H1 (cell line): ENCODE results near the gene ARL6IP4. TPM values are rescaled to one million over a fixed set of nuclear protein-coding genes. Genes with fewer than 3 reads are reported as not detected.
A peak's percentile ranks its signal among the peaks of the same experiment; 100 is the strongest.

Experiments
- CTCF ChIA-PET: fragments of 300-600 bp; sonication (Branson Sonifier 250); formaldehyde crosslinking; loops from one replicate; lab custom pipeline; 2021; ENCODE audit not compliant: partially characterized antibody; lab: Charles Lee
- POLR2A ChIA-PET: fragments of 300-600 bp; sonication (Branson Sonifier 250); formaldehyde crosslinking; loops from one replicate; lab custom pipeline; 2021; ENCODE audit warnings: inconsistent platforms; ENCODE audit not compliant: partially characterized antibody; lab: Charles Lee
- DNase-seq, 2 experiments: peaks; one replicate each; pipeline versions ENCODE4 v3.0.0 to v3.0.0-alpha.2; 2010 to 2022; ENCODE audit warnings: low spot score in 2 of 2, low read depth in 1 of 2, mixed read lengths in 1 of 2
- FAIRE-seq: peaks from 2 replicates; lab custom pipeline; 2011; peaks lifted over from hg19 to GRCh38; lab: Jason Lieb, UNC
- H2AFZ ChIP-seq: 2 replicates; pipeline ENCODE4 v1.8.1; 2012; ENCODE audit warnings: low read length, inconsistent platforms
- H2AK5ac ChIP-seq: 2 replicates; pipeline ENCODE4 v1.6.1; 2013; ENCODE audit warnings: low read depth, low read length
- H2BK120ac ChIP-seq: replicated peaks from 2 replicates; pipeline ENCODE3; 2013; ENCODE audit warnings: low read depth, low read length, inconsistent platforms
- H2BK12ac ChIP-seq: 2 replicates; pipeline ENCODE4 v1.6.1; 2013; ENCODE audit warnings: low read depth, low read length
- H2BK15ac ChIP-seq: 2 replicates; pipeline ENCODE4 v1.6.1; 2013; ENCODE audit warnings: low read length
- H2BK20ac ChIP-seq: 2 replicates; pipeline ENCODE4 v1.6.1; 2013; ENCODE audit warnings: low read length
- H2BK5ac ChIP-seq: 2 replicates; pipeline ENCODE4 v1.6.1; 2013; ENCODE audit warnings: low read depth, low read length
- H3K14ac ChIP-seq: 2 replicates; pipeline ENCODE4 v1.6.1; 2013; ENCODE audit warnings: inconsistent platforms; ENCODE audit not compliant: insufficient read length
- H3K18ac ChIP-seq: 2 replicates; pipeline ENCODE4 v1.6.1; 2013; ENCODE audit warnings: low read length; ENCODE audit errors: extremely low read depth
- H3K23ac ChIP-seq: 2 replicates; pipeline ENCODE4 v1.6.1; 2013; ENCODE audit warnings: inconsistent platforms; ENCODE audit not compliant: insufficient read length
- H3K23me2 ChIP-seq: 2 replicates; pipeline ENCODE4 v1.6.1; 2013; ENCODE audit warnings: low read depth, low read length
- H3K27ac ChIP-seq: 2 replicates; pipeline ENCODE4 v1.6.1; 2011; ENCODE audit warnings: low read depth, low read length, inconsistent platforms
- H3K27me3 ChIP-seq, 4 experiments: replicated peaks in 1 of 4; 1 replicate in 1 of 4; 2 replicates in 3 of 4; pipeline versions ENCODE4 v1.6.1 to v1.8.1; 2011 to 2013; ENCODE audit warnings: low read length in 3 of 4, mild to moderate bottlenecking in 3 of 4, inconsistent platforms in 2 of 4, mixed read lengths in 2 of 4, moderate library complexity in 1 of 4; ENCODE audit not compliant: control insufficient read depth in 3 of 4, insufficient read depth in 3 of 4; ENCODE audit errors: extremely low read depth in 1 of 4
- H3K36me3 ChIP-seq, 4 experiments: 2 replicates each; pipeline versions ENCODE4 v1.6.1 to v1.8.1; 2011 to 2013; ENCODE audit warnings: mild to moderate bottlenecking in 4 of 4, low read length in 3 of 4, moderate library complexity in 2 of 4, control low read depth in 1 of 4, inconsistent platforms in 1 of 4; ENCODE audit not compliant: insufficient read depth in 4 of 4, control insufficient read depth in 2 of 4
- H3K4ac ChIP-seq: replicated peaks from 2 replicates; pipeline ENCODE3; 2013; ENCODE audit warnings: low read length, low read depth, mixed read lengths, inconsistent platforms; ENCODE audit not compliant: insufficient read length
- H3K4me1 ChIP-seq, 4 experiments: replicated peaks in 1 of 4; 1 replicate in 1 of 4; 2 replicates in 3 of 4; pipeline versions ENCODE4 v1.6.1 to v1.8.1; 2011 to 2013; ENCODE audit warnings: low read length in 3 of 4, inconsistent platforms in 2 of 4, mixed read lengths in 1 of 4; ENCODE audit not compliant: insufficient read depth in 4 of 4, control insufficient read depth in 3 of 4
- H3K4me2 ChIP-seq, 2 experiments: 2 replicates each; pipeline versions ENCODE4 v1.6.1 to v1.8.1; 2011 to 2013; ENCODE audit warnings: low read depth in 2 of 2, low read length in 2 of 2, control low read depth in 1 of 2, inconsistent platforms in 1 of 2, mild to moderate bottlenecking in 1 of 2; ENCODE audit not compliant: insufficient read depth in 1 of 2
- H3K4me3 ChIP-seq, 4 experiments: fragments of 200-600, 300-600 bp in 1 of 4; sonication (generic), shearing (Covaris generic), sonication (Bioruptor Twin) in 1 of 4; 2 replicates each; pipeline versions ENCODE4 v1.5.1 to v1.8.1; 2011 to 2016; ENCODE audit warnings: low read length in 4 of 4, low read depth in 3 of 4, control low read depth in 2 of 4, inconsistent platforms in 2 of 4, mild to moderate bottlenecking in 2 of 4, mixed read lengths in 1 of 4, moderate library complexity in 1 of 4; ENCODE audit not compliant: insufficient read depth in 2 of 4; ENCODE audit errors: extremely low read depth in 1 of 4
- H3K56ac ChIP-seq: replicated peaks from 2 replicates; pipeline ENCODE3; 2013; ENCODE audit warnings: low read depth, mild to moderate bottlenecking, mixed read lengths, low read length, inconsistent platforms; ENCODE audit not compliant: insufficient read length
- H3K79me1 ChIP-seq: 2 replicates; pipeline ENCODE4 v1.6.1; 2013; ENCODE audit warnings: low read depth, low read length, control low read depth
- H3K79me2 ChIP-seq, 2 experiments: 2 replicates each; pipeline versions ENCODE4 v1.6.1 to v1.8.1; 2012 to 2013; ENCODE audit warnings: low read length in 2 of 2, mild to moderate bottlenecking in 2 of 2, inconsistent platforms in 1 of 2; ENCODE audit not compliant: insufficient read depth in 2 of 2, control insufficient read depth in 1 of 2
- H3K9ac ChIP-seq, 4 experiments: replicated peaks in 1 of 4; 1 replicate in 1 of 4; 2 replicates in 3 of 4; pipeline versions ENCODE4 v1.6.1 to v1.8.1; 2011 to 2013; ENCODE audit warnings: low read depth in 3 of 4, low read length in 3 of 4, control low read depth in 2 of 4, mild to moderate bottlenecking in 2 of 4, moderate library complexity in 2 of 4, inconsistent platforms in 1 of 4; ENCODE audit errors: extremely low read depth in 1 of 4
- H3K9me3 ChIP-seq, 2 experiments: 2 replicates each; pipeline versions ENCODE4 v1.6.1 to v1.8.1; 2012 to 2013; ENCODE audit warnings: mild to moderate bottlenecking in 2 of 2, moderate library complexity in 2 of 2, control low read depth in 1 of 2, inconsistent platforms in 1 of 2, low read depth in 1 of 2, low read length in 1 of 2, mixed read lengths in 1 of 2; ENCODE audit not compliant: insufficient read depth in 2 of 2
- H4K20me1 ChIP-seq, 2 experiments: replicated peaks in 1 of 2; 2 replicates each; pipeline versions ENCODE3 to v1.8.1; 2011 to 2013; ENCODE audit warnings: inconsistent platforms in 2 of 2, low read length in 2 of 2, mild to moderate bottlenecking in 1 of 2; ENCODE audit not compliant: insufficient read depth in 2 of 2, control insufficient read depth in 1 of 2
- H4K5ac ChIP-seq: 2 replicates; pipeline ENCODE4 v1.6.1; 2013; ENCODE audit warnings: low read length, low read depth, mixed read lengths, inconsistent platforms; ENCODE audit not compliant: insufficient read length
- H4K8ac ChIP-seq: 2 replicates; pipeline ENCODE4 v1.8.0; 2013; ENCODE audit warnings: mild to moderate bottlenecking, moderate library complexity, low read length, inconsistent platforms; ENCODE audit not compliant: insufficient read depth; ENCODE audit errors: extremely low read depth
- H4K91ac ChIP-seq: replicated peaks from 2 replicates; pipeline ENCODE3; 2013; ENCODE audit warnings: low read length, mixed read lengths, inconsistent platforms; ENCODE audit not compliant: insufficient read length
- E2F6 ChIP-seq: IDR thresholded peaks from 2 replicates; pipeline ENCODE4 v1.6.1; 2012; ENCODE audit warnings: inconsistent platforms
- JUN ChIP-seq: IDR thresholded peaks from 2 replicates; pipeline ENCODE4 v1.6.1; 2011; ENCODE audit warnings: low read depth, mild to moderate bottlenecking, improper control_type of control experiment, low read length
- KDM4A ChIP-seq: IDR thresholded peaks from one replicate; pipeline ENCODE4 v1.7.1; 2012; ENCODE audit warnings: low read depth, mild to moderate bottlenecking, moderate library complexity, low read length, inconsistent platforms; ENCODE audit not compliant: severe bottlenecking
- KDM5A ChIP-seq: fragments of 200-600 bp; IDR thresholded peaks from 2 replicates; pipeline ENCODE4 v1.7.1; 2012; ENCODE audit warnings: mild to moderate bottlenecking, low read length, inconsistent platforms, mixed read lengths
- POLR2A ChIP-seq, 2 experiments: IDR thresholded peaks; 1 replicate in 1 of 2; 2 replicates in 1 of 2; pipeline ENCODE4 v1.6.1; 2011; ENCODE audit warnings: low read depth in 2 of 2, low read length in 2 of 2, mild to moderate bottlenecking in 2 of 2; ENCODE audit errors: control extremely low read depth in 1 of 2
- POU5F1 ChIP-seq: IDR thresholded peaks from 2 replicates; pipeline ENCODE4 v1.6.1; 2011; ENCODE audit warnings: low read depth, mild to moderate bottlenecking, low read length, moderate library complexity
- RAD21 ChIP-seq, 2 experiments: IDR thresholded peaks in 1 of 2; conservative IDR thresholded peaks in 1 of 2; 2 replicates each; pipeline ENCODE4 v1.6.1; 2011; ENCODE audit warnings: low read depth in 2 of 2, low read length in 2 of 2, improper control_type of control experiment in 1 of 2, inconsistent platforms in 1 of 2, mild to moderate bottlenecking in 1 of 2, moderate library complexity in 1 of 2
- RXRA ChIP-seq: IDR thresholded peaks from 2 replicates; pipeline ENCODE4 v1.6.1; 2011; ENCODE audit warnings: low read depth, mild to moderate bottlenecking, low read length, moderate library complexity; ENCODE audit not compliant: insufficient read depth
- SIRT6 ChIP-seq: IDR thresholded peaks from one replicate; pipeline ENCODE4 v1.7.1; 2012; ENCODE audit warnings: low read length, inconsistent platforms
- SP1 ChIP-seq: IDR thresholded peaks from 2 replicates; pipeline ENCODE4 v1.6.1; 2011; ENCODE audit warnings: low read depth, low read length
- SUZ12 ChIP-seq: fragments of 200-600 bp; sonication (generic); IDR thresholded peaks from 2 replicates; pipeline ENCODE4 v1.6.1; 2012; ENCODE audit warnings: mild to moderate bottlenecking, inconsistent platforms, low read length, moderate library complexity, mixed read lengths
- TEAD4 ChIP-seq: IDR thresholded peaks from 2 replicates; pipeline ENCODE4 v1.6.1; 2012; ENCODE audit warnings: low read depth, low read length, inconsistent platforms, mixed read lengths
- WGBS, 2 experiments: shearing (Covaris generic) in 1 of 2; methylation state at CpG; one replicate each; pipeline versions ENCODE4 v1.1.6 to v1.1.7; 2013 to 2015; ENCODE audit warnings: low lambda C conversion rate in 2 of 2, mixed read lengths in 2 of 2, inconsistent platforms in 1 of 2, low coverage in 1 of 2, missing lambda C conversion rate in 1 of 2; ENCODE audit not compliant: insufficient replicate concordance in 2 of 2, insufficient coverage in 1 of 2, insufficient read length in 1 of 2; ENCODE audit errors: extremely low coverage in 1 of 2, missing lambda C conversion rate in 1 of 2; 5-methylcytosine and 5-hydroxymethylcytosine counted together
- polyA plus RNA-seq, 7 experiments: library from polyadenylated mRNA; depleted of rRNA in 3 of 7; stranded (reverse) in 5 of 7; unstranded in 2 of 7; fragments of >200 nt in 5 of 7; fragments of 200-250 nt in 2 of 7; gene quantifications; 1 replicate in 5 of 7; 2 replicates in 1 of 7; 4 replicates in 1 of 7; pipeline versions ENCODE4 v1.2.1 to v1.2.3, GENCODE V29; 2011 to 2013; ENCODE audit warnings: missing spikeins in 2 of 7, mixed read lengths in 2 of 7
- total RNA-seq: library from RNA; stranded (reverse); fragmentation: NEBNext Ultra II Directional; extraction: Animal tissue kit (Norgen Biotek cat#: 25700); gene quantifications from 2 replicates; pipeline ENCODE4 v1.2.1, GENCODE V29; 2021

Gene ARL6IP4
- total and polyA plus RNA-seq, 2 of the 8 experiments (the other 6 are each of a cell fraction or from before 2014, with no cell fraction given): 76.4 to 109 TPM

GRCh38 chr12:122987086-122987951 lies 6.8 kb downstream of the ARL6IP4 start:
- Histone ChIP-seq H3K14ac (no peak overlapping the region), H2BK12ac (no peak overlapping the region), H3K4me3 (no peak overlapping the region), H4K8ac (peak overlapping the region; percentile 22), H3K36me3 (peaks cover 0 to 6% (median 1%) of the 10 kb centered on the region in 4 experiments; a peak in 2 of 8 replicates), H3K23me2 (0 out of 2 replicates have a peak, but pooled peaks cover 2% of the 10 kb centered on the region), H3K18ac (no peak overlapping the region), H3K9me3 (no peaks in the 10 kb centered on the region), H2BK20ac (no peak overlapping the region), H4K20me1 (peaks cover 0 to 5% of the 10 kb centered on the region in 2 experiments), H2BK15ac (no peak overlapping the region), H3K27me3 (no peaks in the 10 kb centered on the region), H3K79me2 (no peaks in the 10 kb centered on the region), H2BK5ac (no peak overlapping the region), H2AFZ (no peak overlapping the region), H3K4ac (no peak overlapping the region), H3K4me1 (no peaks in the 10 kb centered on the region; a peak in 5 of 7 replicates), H4K91ac (no peak overlapping the region), H3K27ac (no peak overlapping the region), H3K56ac (no peak overlapping the region), H3K79me1 (no peaks in the 10 kb centered on the region), H3K9ac (no peak overlapping the region), H2BK120ac (no peak overlapping the region), H2AK5ac (no peak overlapping the region), H3K4me2 (no peak overlapping the region), H4K5ac (no peak overlapping the region), H3K23ac (no peak overlapping the region)
- POLR2A ChIA-PET: interaction anchor here (1.2 to 1.4 kb wide), 2 partner anchors 9 to 11 kb away, joined by 3 to 4 read pairs; no protein-coding TSS in a partner anchor
- FAIRE-seq: no peak
- CTCF ChIA-PET: interaction anchor here (0.9 to 1.5 kb wide), 3 partner anchors 13 to 250 kb away, joined by 3 read pairs; no protein-coding TSS in a partner anchor
- DNase-seq: no peak
- 93% methylated on average over 36 of the region's 39 CpGs; no CpG with 5 or more reads in 1 of the 2 experiments for WGBS, 2 experiments
- TF ChIP-seq KDM4A: no peak
- no peak for TF ChIP-seq SIRT6
- TF ChIP-seq RAD21 (IDR thresholded peaks at IDR 0.05 in 1 of 2, conservative IDR thresholded peaks at IDR 0.05 in 1 of 2; ENCODE audit: low read depth in 2 of 2, low read length in 2 of 2): no peak
- no peak for TF ChIP-seq TEAD4
- no peak for TF ChIP-seq SUZ12
- TF ChIP-seq RXRA: no peak
- no peak for TF ChIP-seq POU5F1
- no peak for TF ChIP-seq POLR2A (IDR thresholded peaks at IDR 0.05; ENCODE audit: control extremely low read depth in 1 of 2, low read depth in 2 of 2, low read length in 2 of 2)
- TF ChIP-seq JUN: no peak
- TF ChIP-seq KDM5A: no peak
- TF ChIP-seq E2F6: no peak
- no peak for TF ChIP-seq SP1
